Superior temporal gyrus (tissue), 1 donor: ENCODE data around the gene ZNF598.
"Not testable (repeated sequence)": the region's sequence is repeated elsewhere in the genome, so short reads cannot be mapped to it uniquely, and the experiment has no call there.

Experiments
- DNase-seq: peaks from one replicate; pipeline ENCODE4 v3.0.0-alpha.2; 2016; ENCODE audit errors: extremely low spot score

The ZNF598 gene

GRCh38 chr16:1976951-1977874, 32.4 kb downstream of the ZNF598 start:
- no peak for DNase-seq

GRCh38 chr16:1976216-1976520, 33.5 kb downstream of the ZNF598 start:
- DNase-seq, result no peak

GRCh38 chr16:1975432-1976215, 34.0 kb downstream of the ZNF598 start:
- no peak for DNase-seq

- no peak for DNase-seq
These were observed 35.2 kb downstream of the ZNF598 start for GRCh38 chr16:1974157-1975070.

- DNase-seq, result no peak
These were observed 36.0 kb downstream of the ZNF598 start for GRCh38 chr16:1973461-1974156.

GRCh38 chr16:1972490-1972877, 37.1 kb downstream of the ZNF598 start:
- DNase-seq, result no peak

GRCh38 chr16:1971796-1972489, 37.7 kb downstream of the ZNF598 start, which contains the start of gene TBL3:
Gene TBL3, plus strand, starts transcription at chr16:1972053. Its CDS starts 112 bp downstream, at chr16:1972165.
- DNase-seq, result peak; percentile 94

GRCh38 chr16:1968146-1968953, 41.3 kb downstream of the ZNF598 start:
- DNase-seq, result no peak

GRCh38 chr16:1966460-1966859, 43.2 kb downstream of the ZNF598 start, which contains the start of gene RNF151:
Gene RNF151, plus strand, starts transcription at chr16:1966856. Its CDS starts 26 bp downstream, at chr16:1966882.
- DNase-seq, result no peak

GRCh38 chr16:1965396-1966001, 44.1 kb downstream of the ZNF598 start:
- DNase-seq, result no peak

- DNase-seq, result peak; percentile 99
These were observed 44.9 kb downstream of the ZNF598 start, which contains the start of gene RPS2 for GRCh38 chr16:1964506-1965395. Gene RPS2, minus strand, starts transcription at chr16:1964826. Its CDS starts 201 bp downstream, at chr16:1964625.

- DNase-seq, result peak; percentile 40
These were observed 45.7 kb downstream of the ZNF598 start for GRCh38 chr16:1963806-1964505.

- DNase-seq, result not testable (repeated sequence)
These were observed 47.2 kb downstream of the ZNF598 start for GRCh38 chr16:1962161-1963153.

GRCh38 chr16:1961651-1962067, 48.0 kb downstream of the ZNF598 start:
- DNase-seq, result no peak

- DNase-seq, result no peak
These were observed 48.7 kb downstream of the ZNF598 start for GRCh38 chr16:1960665-1961630.
